DOHH2 (cell line): ENCODE results near the gene OR11A1.

ENCODE experiments used
- H3F3A ChIP-seq: fragments of 200-600 bp; sonication (generic), shearing (Covaris generic); 2 replicates; pipeline ENCODE4 v1.6.0; 2016; ENCODE audit warnings: antibody characterized with exemption, mild to moderate bottlenecking; ENCODE audit not compliant: control insufficient read depth, insufficient read depth
- H3K27ac ChIP-seq: fragments of 200-600 bp; sonication (generic); 2 replicates; pipeline ENCODE4 v1.5.1; 2014; ENCODE audit warnings: low read depth, mild to moderate bottlenecking, low read length, moderate library complexity
- H3K27me3 ChIP-seq: fragments of 200-600 bp; sonication (generic); 2 replicates; pipeline ENCODE4 v1.6.1; 2014; ENCODE audit warnings: mild to moderate bottlenecking, low read length, mixed read lengths; ENCODE audit not compliant: control insufficient read depth
- H3K36me3 ChIP-seq: fragments of 200-600 bp; sonication (generic); 2 replicates; pipeline ENCODE4 v1.6.1; 2014; ENCODE audit warnings: mild to moderate bottlenecking, low read length, moderate library complexity, mixed read lengths; ENCODE audit not compliant: control insufficient read depth
- H3K4me1 ChIP-seq: fragments of 200-600 bp; sonication (generic); 2 replicates; pipeline ENCODE4 v1.6.1; 2014; ENCODE audit warnings: mild to moderate bottlenecking, low read length, mixed read lengths; ENCODE audit not compliant: control insufficient read depth
- H3K4me2 ChIP-seq: fragments of 200-600 bp; sonication (generic); 2 replicates; pipeline ENCODE4 v1.6.0; 2014; ENCODE audit warnings: mild to moderate bottlenecking, low read length, moderate library complexity
- H3K4me3 ChIP-seq: fragments of 200-600 bp; sonication (generic); 2 replicates; pipeline ENCODE4 v1.5.1; 2014; ENCODE audit warnings: mild to moderate bottlenecking, low read length, mixed read lengths
- H3K79me2 ChIP-seq: fragments of 200-600 bp; sonication (generic); 2 replicates; pipeline ENCODE4 v1.6.1; 2014; ENCODE audit warnings: mild to moderate bottlenecking, low read length, mixed read lengths; ENCODE audit not compliant: control insufficient read depth
- H3K9me2 ChIP-seq: fragments of 200-600 bp; sonication (generic); replicated peaks from 2 replicates; pipeline ENCODE4 v1.6.1; 2014; ENCODE audit warnings: mild to moderate bottlenecking, low read length, mixed read lengths; ENCODE audit not compliant: control insufficient read depth
- H3K9me3 ChIP-seq: fragments of 200-600 bp; sonication (generic); 2 replicates; pipeline ENCODE4 v1.6.1; 2014; ENCODE audit warnings: antibody characterized with exemption, low read length, mixed read lengths; ENCODE audit not compliant: control insufficient read depth, insufficient read depth
- H4K20me1 ChIP-seq: fragments of 200-600 bp; sonication (generic); 2 replicates; pipeline ENCODE4 v1.6.0; 2014; ENCODE audit warnings: low read depth, mild to moderate bottlenecking, antibody characterized with exemption, low read length, moderate library complexity; ENCODE audit not compliant: control insufficient read depth, insufficient read depth
- CTCF ChIP-seq: fragments of 200-600 bp; sonication (generic); IDR thresholded peaks from one replicate; pipeline ENCODE4 v1.5.1; 2014; ENCODE audit warnings: antibody characterized with exemption, mild to moderate bottlenecking, low read depth, low read length; ENCODE audit not compliant: poor library complexity, severe bottlenecking
- EZH2phosphoT487 ChIP-seq: fragments of 200-600 bp; sonication (generic); IDR thresholded peaks from 2 replicates; pipeline ENCODE4 v1.6.1; 2017; ENCODE audit warnings: borderline replicate concordance, mild to moderate bottlenecking, antibody characterized with exemption, low read length, moderate library complexity, mixed read lengths

Gene OR11A1

GRCh38 chr6:29500594-29500993, 43.7 kb upstream of the OR11A1 start:
- no peaks in the 10 kb centered on the region for H4K20me1 ChIP-seq
- TF ChIP-seq EZH2phosphoT487 (no peak), CTCF (no peak)

GRCh38 chr6:29499704-29500103, 42.8 kb upstream of the OR11A1 start:
- no peaks in the 10 kb centered on the region for H3K9me2 ChIP-seq
- H3K9me3 ChIP-seq: no peaks in the 10 kb centered on the region

More at GRCh38 chr6:29500594-29500993, 43.7 kb upstream of the OR11A1 start:
- H3K4me3 ChIP-seq: no peak overlapping the region
- H3K36me3 ChIP-seq: no peaks in the 10 kb centered on the region
- no peaks in the 10 kb centered on the region for H3K79me2 ChIP-seq
- no peaks in the 10 kb centered on the region for H3F3A ChIP-seq
- no peaks in the 10 kb centered on the region for H3K4me1 ChIP-seq
- no peaks in the 10 kb centered on the region for H3K9me3 ChIP-seq
- no peaks in the 10 kb centered on the region for H3K9me2 ChIP-seq
- H3K27ac ChIP-seq: no peak overlapping the region
- H3K4me2 ChIP-seq: no peak overlapping the region
- H3K27me3 ChIP-seq: no peaks in the 10 kb centered on the region

GRCh38 chr6:29496961-29497360, 40.1 kb upstream of the OR11A1 start:
- Histone ChIP-seq H3K4me2 (no peak overlapping the region), H3K9me2 (no peaks in the 10 kb centered on the region), H3K4me3 (no peak overlapping the region), H3K27me3 (no peaks in the 10 kb centered on the region), H4K20me1 (no peaks in the 10 kb centered on the region), H3K79me2 (no peaks in the 10 kb centered on the region), H3K4me1 (no peaks in the 10 kb centered on the region), H3K36me3 (no peaks in the 10 kb centered on the region), H3F3A (no peaks in the 10 kb centered on the region), H3K9me3 (no peaks in the 10 kb centered on the region), H3K27ac (no peak overlapping the region)
- TF ChIP-seq CTCF (no peak), EZH2phosphoT487 (no peak)

More at GRCh38 chr6:29499704-29500103, 42.8 kb upstream of the OR11A1 start:
- H3K79me2 ChIP-seq: no peaks in the 10 kb centered on the region
- H3K27me3 ChIP-seq: no peaks in the 10 kb centered on the region
- no peaks in the 10 kb centered on the region for H3K36me3 ChIP-seq
- no peak overlapping the region for H3K27ac ChIP-seq
- no peaks in the 10 kb centered on the region for H4K20me1 ChIP-seq
- H3F3A ChIP-seq: no peaks in the 10 kb centered on the region
- no peak overlapping the region for H3K4me2 ChIP-seq
- no peaks in the 10 kb centered on the region for H3K4me1 ChIP-seq
- no peak for TF ChIP-seq CTCF
- TF ChIP-seq EZH2phosphoT487: no peak
- H3K4me3 ChIP-seq: no peak overlapping the region
